ENCODE measurements around the gene SLC2A13. TPM values are rescaled to one million over a fixed set of nuclear protein-coding genes. Genes with fewer than 3 reads are reported as not detected.

SLC2A13 gene
- polyA plus RNA-seq, 1 donor (not counting 4 experiments of a cell fraction or from before 2014, with no cell fraction given) = 1.1 TPM

DNA sequence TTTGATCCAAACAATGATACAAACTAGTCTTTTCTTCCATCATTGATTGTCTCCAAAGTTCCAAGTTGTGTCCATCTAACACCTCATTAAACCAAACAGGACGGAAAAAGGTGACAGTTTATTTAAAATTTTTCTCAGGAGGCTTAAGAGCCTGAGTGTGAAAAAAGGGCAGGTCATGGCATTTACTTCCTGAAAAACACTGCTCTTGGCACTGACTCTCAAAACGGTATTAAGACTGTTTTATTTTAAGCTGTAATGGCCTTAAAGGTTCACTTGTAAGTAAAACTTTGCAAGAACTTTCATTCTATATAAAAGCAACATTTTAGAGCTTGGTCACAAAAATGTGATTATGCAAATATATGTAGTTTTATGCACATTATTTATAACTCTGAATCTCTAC, 222.5 kb downstream of the SLC2A13 start:
- H3K27ac ChIP-seq (ENCODE audit: control insufficient read depth, insufficient read depth, low read length) = no peak overlapping the region
- no peaks in the 10 kb centered on the region for H4K20me1 ChIP-seq (ENCODE audit: control insufficient read depth, extremely low read depth, insufficient read depth, low read length)
- H3K79me2 ChIP-seq (ENCODE audit: control insufficient read depth, insufficient read depth, low read length) = no peaks in the 10 kb centered on the region
- no peak overlapping the region for H3K4me3 ChIP-seq (ENCODE audit: control insufficient read depth in 2 of 3, extremely low read depth in 1 of 3, insufficient read depth in 2 of 3, low read depth in 1 of 3, low read length in 3 of 3)
- H2AFZ ChIP-seq (ENCODE audit: control insufficient read depth, low read length) = no peak overlapping the region
- no peaks in the 10 kb centered on the region for H3K4me1 ChIP-seq (ENCODE audit: control insufficient read depth, extremely low read depth, insufficient read depth, low read length)
- no peak overlapping the region for H3K4me2 ChIP-seq (ENCODE audit: control insufficient read depth, extremely low read depth, insufficient read depth, low read depth, low read length)
- no peaks in the 10 kb centered on the region for H3K9me1 ChIP-seq (ENCODE audit: control insufficient read depth, extremely low read depth, insufficient read depth, low read length)
- H3K27me3 ChIP-seq (ENCODE audit: control insufficient read depth, extremely low read depth, insufficient read depth, low read length) = no peaks in the 10 kb centered on the region
- H3K9me3 ChIP-seq (ENCODE audit: control insufficient read depth, low read depth, low read length) = no peaks in the 10 kb centered on the region
- FAIRE-seq = no peak
- DNase-seq (ENCODE audit: low read depth, low spot score) = no peak
- dilution Hi-C loops (cut with MboI; ENCODE audit: extremely low pct_ligation_motif_present, low sequenced_read_pairs) = no loop called here
- TF ChIP-seq, protein P1, sequence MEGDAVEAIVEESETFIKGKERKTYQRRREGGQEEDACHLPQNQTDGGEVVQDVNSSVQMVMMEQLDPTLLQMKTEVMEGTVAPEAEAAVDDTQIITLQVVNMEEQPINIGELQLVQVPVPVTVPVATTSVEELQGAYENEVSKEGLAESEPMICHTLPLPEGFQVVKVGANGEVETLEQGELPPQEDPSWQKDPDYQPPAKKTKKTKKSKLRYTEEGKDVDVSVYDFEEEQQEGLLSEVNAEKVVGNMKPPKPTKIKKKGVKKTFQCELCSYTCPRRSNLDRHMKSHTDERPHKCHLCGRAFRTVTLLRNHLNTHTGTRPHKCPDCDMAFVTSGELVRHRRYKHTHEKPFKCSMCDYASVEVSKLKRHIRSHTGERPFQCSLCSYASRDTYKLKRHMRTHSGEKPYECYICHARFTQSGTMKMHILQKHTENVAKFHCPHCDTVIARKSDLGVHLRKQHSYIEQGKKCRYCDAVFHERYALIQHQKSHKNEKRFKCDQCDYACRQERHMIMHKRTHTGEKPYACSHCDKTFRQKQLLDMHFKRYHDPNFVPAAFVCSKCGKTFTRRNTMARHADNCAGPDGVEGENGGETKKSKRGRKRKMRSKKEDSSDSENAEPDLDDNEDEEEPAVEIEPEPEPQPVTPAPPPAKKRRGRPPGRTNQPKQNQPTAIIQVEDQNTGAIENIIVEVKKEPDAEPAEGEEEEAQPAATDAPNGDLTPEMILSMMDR (optimal IDR thresholded peaks at IDR 0.05 in 1 of 3, IDR thresholded peaks at IDR 0.05 in 1 of 3, conservative IDR thresholded peaks at IDR 0.05 in 1 of 3; ENCODE audit: extremely low read depth in 1 of 3, insufficient read depth in 2 of 3, low read length in 3 of 3) = no peak
- TF ChIP-seq EZH2 (IDR thresholded peaks at IDR 0.05; ENCODE audit: low read length) = no peak
- H3K9ac ChIP-seq (ENCODE audit: control insufficient read depth, extremely low read depth, insufficient read depth, low read length) = no peak overlapping the region
- H3K36me3 ChIP-seq (ENCODE audit: control insufficient read depth in 2 of 2, extremely low read depth in 1 of 2, insufficient read depth in 2 of 2, low read length in 2 of 2) = no peaks in the 10 kb centered on the region

DNA sequence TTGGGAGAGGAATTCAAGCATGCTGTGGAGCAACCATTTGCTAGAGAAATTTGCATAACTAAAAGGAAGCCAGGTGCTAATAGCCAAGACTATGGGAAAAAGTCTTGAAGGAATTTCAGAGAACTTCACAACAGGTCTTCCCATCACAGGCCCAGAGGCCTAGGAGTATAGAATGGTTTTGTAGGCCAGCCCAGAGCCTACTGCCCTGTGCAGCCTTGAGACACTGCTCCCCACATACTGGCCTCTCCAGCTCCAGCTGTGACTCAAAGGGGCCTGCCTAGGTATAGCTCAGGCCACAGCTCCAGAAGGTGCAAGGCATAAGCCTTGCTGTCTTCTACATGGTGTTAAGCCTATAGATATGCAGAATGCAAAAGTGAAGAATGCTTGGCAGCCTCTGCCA, 227.1 kb downstream of the SLC2A13 start:
- no peak overlapping the region for H3K9ac ChIP-seq (ENCODE audit: control insufficient read depth, extremely low read depth, insufficient read depth, low read length)
- H3K79me2 ChIP-seq (ENCODE audit: control insufficient read depth, insufficient read depth, low read length) = no peaks in the 10 kb centered on the region
- TF ChIP-seq, protein P1 (optimal IDR thresholded peaks at IDR 0.05 in 1 of 3, IDR thresholded peaks at IDR 0.05 in 1 of 3, conservative IDR thresholded peaks at IDR 0.05 in 1 of 3; ENCODE audit: extremely low read depth in 1 of 3, insufficient read depth in 2 of 3, low read length in 3 of 3) = no peak
- TF ChIP-seq EZH2 (IDR thresholded peaks at IDR 0.05; ENCODE audit: low read length) = no peak
- H3K9me3 ChIP-seq (ENCODE audit: control insufficient read depth, low read depth, low read length) = no peaks in the 10 kb centered on the region
- FAIRE-seq (no peak), DNase-seq (ENCODE audit: low read depth, low spot score) (no peak)
- H3K9me1 ChIP-seq (ENCODE audit: control insufficient read depth, extremely low read depth, insufficient read depth, low read length) = no peaks in the 10 kb centered on the region
- no peaks in the 10 kb centered on the region for H3K27me3 ChIP-seq (ENCODE audit: control insufficient read depth, extremely low read depth, insufficient read depth, low read length)
- H3K27ac ChIP-seq (ENCODE audit: control insufficient read depth, insufficient read depth, low read length) = no peak overlapping the region
- H3K4me2 ChIP-seq (ENCODE audit: control insufficient read depth, extremely low read depth, insufficient read depth, low read depth, low read length) = no peak overlapping the region
- dilution Hi-C loops (cut with MboI; ENCODE audit: extremely low pct_ligation_motif_present, low sequenced_read_pairs) = no loop called here
- no peaks in the 10 kb centered on the region for H3K4me1 ChIP-seq (ENCODE audit: control insufficient read depth, extremely low read depth, insufficient read depth, low read length)
- H4K20me1 ChIP-seq (ENCODE audit: control insufficient read depth, extremely low read depth, insufficient read depth, low read length) = no peaks in the 10 kb centered on the region
- no peak overlapping the region for H2AFZ ChIP-seq (ENCODE audit: control insufficient read depth, low read length)
- H3K4me3 ChIP-seq (ENCODE audit: control insufficient read depth in 2 of 3, extremely low read depth in 1 of 3, insufficient read depth in 2 of 3, low read depth in 1 of 3, low read length in 3 of 3) = no peak overlapping the region
- H3K36me3 ChIP-seq (ENCODE audit: control insufficient read depth in 2 of 2, extremely low read depth in 1 of 2, insufficient read depth in 2 of 2, low read length in 2 of 2) = no peaks in the 10 kb centered on the region

Data from keratinocyte (primary cell).